A549 (cell line): ENCODE measurements around the gene MME. TPM values are rescaled to one million over a fixed set of nuclear protein-coding genes. Genes with fewer than 3 reads are reported as not detected.

Experiments
- ATAC-seq, 2 experiments: fragments of 200-7000 bp in 1 of 2; fragments of >200 bp in 1 of 2; cut with Nextera tagmentation in 1 of 2; cut with Tn5 transposase in 1 of 2; 3 replicates each; pipeline versions ENCODE4 v1.8.0 to v1.9.1; 2018 to 2020; ENCODE audit warnings: mild to moderate bottlenecking in 1 of 2, moderate library complexity in 1 of 2
- CTCF ChIA-PET: fragments of 300-600 bp; sonication (Branson Sonifier 250); formaldehyde crosslinking; extraction: SDS; loops from one replicate; lab custom pipeline; 2021; ENCODE audit warnings: antibody characterized with exemption, inconsistent platforms; lab: Yijun Ruan, JAX
- POLR2A ChIA-PET: fragments of 350-600 bp; formaldehyde crosslinking; extraction: SDS; loops from one replicate; lab custom pipeline; 2021; ENCODE audit warnings: antibody characterized with exemption, inconsistent platforms; lab: Yijun Ruan, JAX
- DNase-seq, 2 experiments: peaks; one replicate each; pipeline versions ENCODE4 v3.0.0 to v3.0.0-alpha.2; 2011 to 2016; ENCODE audit warnings: low read depth in 1 of 2, low spot score in 1 of 2
- FAIRE-seq: peaks from 2 replicates; lab custom pipeline; 2011; peaks lifted over from hg19 to GRCh38; lab: Jason Lieb, UNC
- H3K27ac ChIP-seq, 2 experiments: fragments of >200 bp; sonication (Bioruptor Twin); formaldehyde crosslinking; 3 replicates each; pipeline ENCODE4 v1.5.1; 2016 to 2017
- H3K4me1 ChIP-seq: fragments of >200 bp; sonication (Bioruptor Twin); formaldehyde crosslinking; 3 replicates; pipeline ENCODE4 v1.6.1; 2016
- H3K4me2 ChIP-seq: fragments of >200 bp; sonication (Bioruptor Twin); formaldehyde crosslinking; 3 replicates; pipeline ENCODE4 v1.6.1; 2016
- H3K4me3 ChIP-seq: fragments of >200 bp; sonication (Bioruptor Twin); formaldehyde crosslinking; 3 replicates; pipeline ENCODE4 v1.5.1; 2016
- H3K9me3 ChIP-seq: fragments of >200 bp; sonication (Bioruptor Twin); formaldehyde crosslinking; 3 replicates; pipeline ENCODE4 v1.6.1; 2016
- CHD2 ChIP-seq: fragments of 150-350 bp; IDR thresholded peaks from 2 replicates; pipeline ENCODE4 v1.6.1; 2014; ENCODE audit warnings: low read length; ENCODE audit not compliant: partially characterized antibody
- EHF ChIP-seq: fragments of 250-450 bp; sonication (Bioruptor Pico); IDR thresholded peaks from 2 replicates; pipeline ENCODE4 v1.5.0; 2020; ENCODE audit warnings: mild to moderate bottlenecking
- GATA3 ChIP-seq: IDR thresholded peaks from 2 replicates; pipeline ENCODE4 v1.6.1; 2012; ENCODE audit warnings: borderline replicate concordance
- HEYL ChIP-seq: fragments of 250-450 bp; sonication (Bioruptor Pico); IDR thresholded peaks from 2 replicates; pipeline ENCODE4 v1.8.0; 2021; ENCODE audit warnings: mild to moderate bottlenecking, moderate library complexity
- HOXB13 ChIP-seq: fragments of 250-450 bp; sonication (Bioruptor Pico); IDR thresholded peaks from 2 replicates; pipeline ENCODE4 v1.5.0; 2020; ENCODE audit warnings: low read depth, mild to moderate bottlenecking, moderate library complexity
- HOXB5 ChIP-seq: fragments of 250-450 bp; sonication (Bioruptor Pico); IDR thresholded peaks from 2 replicates; pipeline ENCODE4 v1.5.0; 2020; ENCODE audit warnings: mild to moderate bottlenecking, moderate library complexity
- JUNB ChIP-seq: fragments of >200 bp; sonication (Bioruptor Twin); formaldehyde crosslinking; IDR thresholded peaks from 2 replicates; pipeline ENCODE4 v1.6.1; 2016
- MAFK ChIP-seq: fragments of 450-650 bp; IDR thresholded peaks from 2 replicates; pipeline ENCODE4 v1.6.1; 2014; ENCODE audit not compliant: partially characterized antibody
- RAD21 ChIP-seq, 2 experiments: fragments of >200 bp in 1 of 2; sonication (Bioruptor Twin) in 1 of 2; formaldehyde crosslinking in 1 of 2; IDR thresholded peaks in 1 of 2; conservative IDR thresholded peaks in 1 of 2; 2 replicates in 1 of 2; 3 replicates in 1 of 2; pipeline ENCODE4 v1.6.1; 2012 to 2018; ENCODE audit warnings: inconsistent platforms in 1 of 2
- RCOR1 ChIP-seq: fragments of 150-350 bp; IDR thresholded peaks from 2 replicates; pipeline ENCODE4 v1.6.1; 2014; ENCODE audit warnings: antibody characterized with exemption, low read length, low read depth
- RFX5 ChIP-seq: fragments of 450-650 bp; IDR thresholded peaks from 2 replicates; pipeline ENCODE4 v1.7.1; 2014; ENCODE audit warnings: antibody characterized with exemption, mild to moderate bottlenecking, moderate library complexity
- SREBF2 ChIP-seq: fragments of 450-650 bp; IDR thresholded peaks from 2 replicates; pipeline ENCODE4 v1.6.1; 2014; ENCODE audit warnings: mild to moderate bottlenecking, moderate library complexity
- ZC3H11A ChIP-seq: fragments of 450-650 bp; IDR thresholded peaks from 2 replicates; pipeline ENCODE4 v1.6.1; 2014; ENCODE audit warnings: antibody characterized with exemption, mild to moderate bottlenecking
- ZNF302 ChIP-seq: fragments of 250-450 bp; sonication (Bioruptor Pico); IDR thresholded peaks from 2 replicates; pipeline ENCODE4 v1.9.0; 2021; ENCODE audit warnings: inconsistent platforms, mild to moderate bottlenecking, moderate library complexity
- ZSCAN20 ChIP-seq: fragments of 250-450 bp; sonication (Bioruptor Pico); IDR thresholded peaks from 2 replicates; pipeline ENCODE4 v1.8.0; 2022; ENCODE audit warnings: mild to moderate bottlenecking, moderate library complexity
- WGBS: methylation state at CpG from one replicate; pipeline ENCODE4 v1.1.6; 2017; ENCODE audit errors: missing lambda C conversion rate; 5-methylcytosine and 5-hydroxymethylcytosine counted together
- polyA plus RNA-seq, 4 experiments: library from polyadenylated mRNA; depleted of rRNA in 3 of 4; stranded (reverse); fragments of >200 nt; fragmentation: RNase III in 1 of 4; extraction: RNeasy Plus Mini Kit Qiagen cat#74134 plus additional on column Dnase treatment in 1 of 4; gene quantifications; 2 replicates in 3 of 4; 3 replicates in 1 of 4; pipeline ENCODE4 v1.2.3, GENCODE V29; 2011 to 2017
- TF ChIP-seq, protein P1 (sequence below): fragments of >200 bp; sonication (Bioruptor Twin); formaldehyde crosslinking; IDR thresholded peaks from 3 replicates; pipeline ENCODE4 v1.6.1; 2016
- TF ChIP-seq, protein P2 (sequence below): IDR thresholded peaks from 2 replicates; pipeline ENCODE4 v1.6.1; 2012; ENCODE audit warnings: low read depth, borderline replicate concordance

MME gene
- polyA plus RNA-seq, 2 of the 4 experiments (the other 2 are of a cell fraction) = not detected

GRCh38 chr3:155231792-155232191 lies 151.7 kb downstream of the MME start:
- CTCF ChIA-PET = no interaction called here
- POLR2A ChIA-PET = no interaction called here
- no peaks in the 10 kb centered on the region; the same call in 2 of the 3 replicates for H3K4me1 ChIP-seq
- H3K4me2 ChIP-seq = no peak overlapping the region
- TF ChIP-seq, protein P1, sequence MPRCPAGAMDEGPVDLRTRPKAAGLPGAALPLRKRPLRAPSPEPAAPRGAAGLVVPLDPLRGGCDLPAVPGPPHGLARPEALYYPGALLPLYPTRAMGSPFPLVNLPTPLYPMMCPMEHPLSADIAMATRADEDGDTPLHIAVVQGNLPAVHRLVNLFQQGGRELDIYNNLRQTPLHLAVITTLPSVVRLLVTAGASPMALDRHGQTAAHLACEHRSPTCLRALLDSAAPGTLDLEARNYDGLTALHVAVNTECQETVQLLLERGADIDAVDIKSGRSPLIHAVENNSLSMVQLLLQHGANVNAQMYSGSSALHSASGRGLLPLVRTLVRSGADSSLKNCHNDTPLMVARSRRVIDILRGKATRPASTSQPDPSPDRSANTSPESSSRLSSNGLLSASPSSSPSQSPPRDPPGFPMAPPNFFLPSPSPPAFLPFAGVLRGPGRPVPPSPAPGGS = no peak
- H3K4me3 ChIP-seq = no peak overlapping the region
- FAIRE-seq (no peak), DNase-seq (no peak), ATAC-seq (no peak)
- WGBS = 96% methylated on average over 2 of the region's 2 CpGs
- H3K27ac ChIP-seq = no peak overlapping the region; a peak in 1 of 6 replicates
- H3K9me3 ChIP-seq = no peaks in the 10 kb centered on the region

DNA sequence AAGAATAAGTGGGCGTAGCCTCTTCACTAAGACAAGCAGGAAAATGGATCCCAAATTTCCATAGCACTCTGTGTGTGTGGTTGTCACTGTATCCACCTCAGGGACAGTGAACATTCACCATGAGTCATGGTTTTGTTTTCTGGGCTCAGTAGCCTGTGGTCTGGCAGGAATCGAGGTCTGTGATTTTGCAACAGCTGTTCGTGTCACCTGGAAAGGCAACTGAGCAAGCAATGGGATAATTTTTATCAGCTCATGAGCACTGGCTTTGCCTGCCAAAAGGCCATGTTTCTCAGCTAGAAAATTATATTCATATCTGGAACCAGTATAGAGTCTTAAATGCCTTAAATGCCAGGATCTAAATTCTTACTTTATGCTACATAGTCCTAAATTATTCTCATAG lies 152.5 kb downstream of the MME start:
- ChIA-PET POLR2A (no interaction called here), CTCF (no interaction called here)
- H3K9me3 ChIP-seq = no peaks in the 10 kb centered on the region
- ATAC-seq = 0 out of 6 replicates have a peak, but pooled peaks of 1 of the 2 experiments have one; percentile 21
- H3K4me3 ChIP-seq = no peak overlapping the region
- no peak overlapping the region for H3K4me2 ChIP-seq
- no peak for TF ChIP-seq HEYL (CRISPR knock-in tag)
- TF ChIP-seq ZC3H11A = no peak
- TF ChIP-seq MAFK = no peak
- TF ChIP-seq SREBF2 = no peak
- no peak for TF ChIP-seq HOXB13 (CRISPR knock-in tag)
- no peak for TF ChIP-seq RAD21 (conservative IDR thresholded peaks at IDR 0.05 in 1 of 2, IDR thresholded peaks at IDR 0.05 in 1 of 2)
- no peak for TF ChIP-seq JUNB
- no peak for TF ChIP-seq GATA3
- TF ChIP-seq RCOR1 = no peak
- no peak for TF ChIP-seq ZSCAN20 (CRISPR knock-in tag)
- no peaks in the 10 kb centered on the region; the same call in 2 of the 3 replicates for H3K4me1 ChIP-seq
- peak in 1 of 2 experiments; percentile 6 for DNase-seq
- no peak overlapping the region; a peak in 1 of 6 replicates for H3K27ac ChIP-seq
- FAIRE-seq = no peak
- WGBS = 33% methylated on average over 3 of the region's 3 CpGs

GRCh38 chr3:155233213-155233612 lies 153.1 kb downstream of the MME start:
- ATAC-seq = no peak
- Histone ChIP-seq H3K4me2 (no peak overlapping the region), H3K27ac (no peak overlapping the region; a peak in 1 of 6 replicates), H3K4me1 (no peaks in the 10 kb centered on the region; the same call in 2 of the 3 replicates), H3K4me3 (no peak overlapping the region), H3K9me3 (no peaks in the 10 kb centered on the region)
- TF ChIP-seq EHF (no peak), ZSCAN20 (CRISPR knock-in tag) (no peak), ZC3H11A (no peak), HOXB5 (no peak), ZNF302 (CRISPR knock-in tag) (no peak), RFX5 (no peak), CHD2 (no peak), RCOR1 (no peak), GATA3 (no peak)
- TF ChIP-seq, protein P2, sequence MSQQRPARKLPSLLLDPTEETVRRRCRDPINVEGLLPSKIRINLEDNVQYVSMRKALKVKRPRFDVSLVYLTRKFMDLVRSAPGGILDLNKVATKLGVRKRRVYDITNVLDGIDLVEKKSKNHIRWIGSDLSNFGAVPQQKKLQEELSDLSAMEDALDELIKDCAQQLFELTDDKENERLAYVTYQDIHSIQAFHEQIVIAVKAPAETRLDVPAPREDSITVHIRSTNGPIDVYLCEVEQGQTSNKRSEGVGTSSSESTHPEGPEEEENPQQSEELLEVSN = no peak
- DNase-seq = no peak
- no peak for FAIRE-seq
- WGBS = 3% methylated on average over 2 of the region's 2 CpGs
- CTCF ChIA-PET = no interaction called here
- POLR2A ChIA-PET = no interaction called here

Other genes with a start within 250 kb of the MME start
- not detected in 2 replicates for gene STRIT1, start 213.4 kb downstream of the MME start, polyA plus RNA-seq (2011; rRNA removed)
- not detected in 3 replicates for gene STRIT1, start 213.4 kb downstream of the MME start, polyA plus RNA-seq (2017; fragmentation: RNase III; extraction: RNeasy Plus Mini Kit Qiagen cat#74134 plus additional on column Dnase treatment)